OCI-LY3 (cell line): ENCODE measurements around the gene NCOA1.
A peak's percentile ranks its signal among the peaks of the same experiment; 100 is the strongest.

ENCODE experiments used
- H2AFZ ChIP-seq: fragments of 200-600, 300-600 bp; shearing (Covaris generic); 2 replicates; pipeline ENCODE4 v1.6.0; 2014; ENCODE audit warnings: antibody characterized with exemption, low read depth, low read length
- H3K27ac ChIP-seq: fragments of 200-600, 300-600 bp; sonication (generic); 2 replicates; pipeline ENCODE4 v1.5.1; 2014; ENCODE audit warnings: mild to moderate bottlenecking, low read length, moderate library complexity, mixed read lengths
- H3K27me3 ChIP-seq: fragments of 200-600, 300-600 bp; sonication (generic); 2 replicates; pipeline ENCODE4 v1.6.1; 2014; ENCODE audit warnings: low read depth, low read length, mixed read lengths
- H3K36me3 ChIP-seq: fragments of 200-600, 300-600 bp; sonication (generic); replicated peaks from 2 replicates; pipeline ENCODE3; 2014; ENCODE audit warnings: low read depth, low read length, mixed read lengths
- H3K4me1 ChIP-seq: fragments of 300-600, 200-600 bp; sonication (generic); 2 replicates; pipeline ENCODE4 v1.6.1; 2014; ENCODE audit warnings: low read length, mixed read lengths
- H3K4me2 ChIP-seq: fragments of 200-600, 300-600 bp; sonication (generic); 2 replicates; pipeline ENCODE4 v1.6.1; 2014; ENCODE audit warnings: low read length, mixed read lengths
- H3K4me3 ChIP-seq: fragments of 300-600, 200-600 bp; sonication (generic); 2 replicates; pipeline ENCODE4 v1.5.1; 2014; ENCODE audit warnings: antibody characterized with exemption, mild to moderate bottlenecking, low read length, moderate library complexity
- H3K79me2 ChIP-seq: fragments of 300-600, 200-600 bp; shearing (Covaris generic); 2 replicates; pipeline ENCODE4 v1.6.1; 2014; ENCODE audit warnings: mild to moderate bottlenecking, low read length, mixed read lengths
- H3K9ac ChIP-seq: fragments of 300-600, 200-600 bp; shearing (Covaris generic); 2 replicates; pipeline ENCODE4 v1.6.0; 2014; ENCODE audit warnings: mild to moderate bottlenecking, low read length, moderate library complexity
- H3K9me3 ChIP-seq: fragments of 200-600, 300-600 bp; shearing (Covaris generic); 2 replicates; pipeline ENCODE4 v1.6.1; 2014; ENCODE audit warnings: low read length, mixed read lengths; ENCODE audit not compliant: insufficient read depth
- H4K20me1 ChIP-seq: fragments of 200-600, 300-600 bp; sonication (generic); 2 replicates; pipeline ENCODE4 v1.6.1; 2016; ENCODE audit warnings: low read length, mixed read lengths; ENCODE audit not compliant: insufficient read depth
- EZH2phosphoT487 ChIP-seq: fragments of 200-600 bp; shearing (Covaris generic); IDR thresholded peaks from 2 replicates; pipeline ENCODE4 v1.6.1; 2018; ENCODE audit warnings: antibody characterized with exemption, mixed run types, low read depth
- TF ChIP-seq, protein P1 (sequence below): fragments of 200-600, 300-600 bp; sonication (generic); IDR thresholded peaks from 2 replicates; pipeline ENCODE4 v1.5.1; 2014; ENCODE audit warnings: antibody characterized with exemption, low read length, low read depth

The NCOA1 gene

DNA sequence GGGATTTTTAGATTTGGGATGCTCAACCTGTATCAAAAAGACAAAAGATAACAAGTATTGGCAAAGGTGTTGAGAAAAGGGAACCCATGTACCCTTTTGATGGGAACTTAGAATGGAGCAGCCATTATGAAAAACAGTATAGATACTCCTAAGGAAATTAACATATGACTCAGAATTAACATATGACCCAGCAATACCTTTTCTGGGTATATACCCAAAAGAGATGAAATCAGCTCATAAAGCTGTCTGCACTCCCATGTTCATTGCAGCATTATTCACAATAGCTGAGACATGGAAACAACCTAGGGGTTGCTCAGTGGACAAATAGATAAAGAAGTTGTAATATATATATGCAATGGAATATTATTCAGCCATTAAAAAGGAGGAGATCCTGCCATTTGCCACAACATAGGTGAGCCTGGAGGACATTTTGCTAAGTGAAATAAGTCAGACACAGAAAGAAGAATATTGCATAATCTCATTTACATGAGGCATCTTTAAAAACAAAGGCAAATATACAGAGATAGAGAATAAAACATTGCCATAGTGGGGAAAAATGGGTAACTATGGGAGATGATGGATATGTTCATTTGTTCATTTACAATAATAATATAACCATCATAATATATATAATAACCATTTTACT is 160.1 kb downstream of the NCOA1 start:
- Histone ChIP-seq H2AFZ (no peak overlapping the region), H3K27me3 (no peaks in the 10 kb centered on the region), H3K4me3 (no peak overlapping the region), H3K27ac (no peak overlapping the region), H3K9me3 (no peaks in the 10 kb centered on the region), H3K4me2 (no peak overlapping the region), H3K9ac (no peak overlapping the region), H3K36me3 (no peaks in the 10 kb centered on the region), H4K20me1 (no peaks in the 10 kb centered on the region), H3K79me2 (no peaks in the 10 kb centered on the region), H3K4me1 (peaks cover 22% of the 10 kb centered on the region)
- TF ChIP-seq EZH2phosphoT487 = no peak
- TF ChIP-seq, protein P1, sequence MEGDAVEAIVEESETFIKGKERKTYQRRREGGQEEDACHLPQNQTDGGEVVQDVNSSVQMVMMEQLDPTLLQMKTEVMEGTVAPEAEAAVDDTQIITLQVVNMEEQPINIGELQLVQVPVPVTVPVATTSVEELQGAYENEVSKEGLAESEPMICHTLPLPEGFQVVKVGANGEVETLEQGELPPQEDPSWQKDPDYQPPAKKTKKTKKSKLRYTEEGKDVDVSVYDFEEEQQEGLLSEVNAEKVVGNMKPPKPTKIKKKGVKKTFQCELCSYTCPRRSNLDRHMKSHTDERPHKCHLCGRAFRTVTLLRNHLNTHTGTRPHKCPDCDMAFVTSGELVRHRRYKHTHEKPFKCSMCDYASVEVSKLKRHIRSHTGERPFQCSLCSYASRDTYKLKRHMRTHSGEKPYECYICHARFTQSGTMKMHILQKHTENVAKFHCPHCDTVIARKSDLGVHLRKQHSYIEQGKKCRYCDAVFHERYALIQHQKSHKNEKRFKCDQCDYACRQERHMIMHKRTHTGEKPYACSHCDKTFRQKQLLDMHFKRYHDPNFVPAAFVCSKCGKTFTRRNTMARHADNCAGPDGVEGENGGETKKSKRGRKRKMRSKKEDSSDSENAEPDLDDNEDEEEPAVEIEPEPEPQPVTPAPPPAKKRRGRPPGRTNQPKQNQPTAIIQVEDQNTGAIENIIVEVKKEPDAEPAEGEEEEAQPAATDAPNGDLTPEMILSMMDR = no peak

DNA sequence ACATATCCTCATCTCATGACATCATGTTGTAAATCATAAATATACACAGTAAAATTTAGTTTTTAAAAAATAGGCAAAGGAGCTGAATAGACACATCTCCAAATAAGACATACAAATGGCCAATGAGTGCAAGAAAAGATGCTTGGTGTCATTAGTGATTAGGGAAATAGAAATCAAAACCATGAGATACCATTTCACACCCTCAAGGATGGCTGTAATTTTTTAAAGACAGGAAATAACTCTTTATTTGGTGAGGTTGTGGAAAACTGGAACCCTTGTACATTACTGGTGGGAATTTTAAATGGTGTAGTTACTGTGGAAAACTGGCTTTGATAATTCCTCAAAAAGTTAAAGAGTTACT is 160.6 kb downstream of the NCOA1 start:
- H3K27ac ChIP-seq = peak overlapping the region; percentile 52
- no peak overlapping the region for H3K9ac ChIP-seq
- H3K79me2 ChIP-seq = no peaks in the 10 kb centered on the region
- no peaks in the 10 kb centered on the region for H3K27me3 ChIP-seq
- H4K20me1 ChIP-seq = no peaks in the 10 kb centered on the region
- no peaks in the 10 kb centered on the region for H3K36me3 ChIP-seq
- no peak for TF ChIP-seq EZH2phosphoT487
- TF ChIP-seq, protein P1 = no peak
- 0 out of 2 replicates have a peak overlapping the region, but pooled peaks have one; percentile 59 for H3K4me2 ChIP-seq
- no peaks in the 10 kb centered on the region for H3K9me3 ChIP-seq
- no peak overlapping the region for H3K4me3 ChIP-seq
- H2AFZ ChIP-seq = no peak overlapping the region
- peaks cover 27% of the 10 kb centered on the region for H3K4me1 ChIP-seq

DNA sequence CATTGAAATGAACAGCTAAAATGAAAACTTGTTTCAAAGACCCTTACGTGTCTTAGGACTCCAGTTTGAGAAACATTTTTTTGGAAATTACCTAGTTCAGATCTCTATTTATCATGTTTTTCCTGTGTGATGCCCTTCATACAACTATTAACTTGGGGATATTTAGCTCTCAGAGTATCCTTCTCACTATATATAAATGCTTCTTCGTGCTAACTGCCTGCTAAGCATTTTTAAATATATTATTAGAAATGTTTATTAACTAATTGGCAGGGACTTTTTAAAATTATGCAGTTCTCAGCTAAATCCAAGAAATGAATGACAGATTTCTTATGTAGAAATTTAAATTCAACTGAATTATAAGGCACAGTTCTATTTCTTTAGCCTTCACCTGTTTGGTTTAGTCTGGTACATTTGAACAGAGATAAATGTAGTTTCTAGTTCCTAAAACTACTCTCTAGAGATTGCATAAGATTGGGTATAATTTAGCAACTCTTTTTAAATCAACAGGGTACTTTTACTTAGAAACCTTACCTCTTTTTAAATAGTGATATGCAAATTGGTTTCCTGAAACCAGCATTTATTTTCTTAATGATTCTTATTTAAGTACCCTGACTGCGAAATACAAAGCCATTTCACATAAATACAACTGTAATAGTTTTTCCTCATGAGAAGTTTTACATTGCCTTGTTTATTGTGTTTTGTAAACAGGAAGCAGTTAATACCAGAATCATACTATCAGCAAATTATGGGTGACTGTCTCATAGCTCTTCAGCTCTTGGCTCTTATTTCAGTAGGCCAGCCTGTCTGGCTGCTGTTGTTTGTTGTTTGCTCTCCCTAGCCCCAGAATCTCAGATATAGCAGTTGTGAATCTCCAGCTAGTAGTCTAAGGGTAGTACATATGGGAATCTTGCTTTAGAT is 161.5 kb downstream of the NCOA1 start:
- no peaks in the 10 kb centered on the region for H4K20me1 ChIP-seq
- H3K9me3 ChIP-seq = no peaks in the 10 kb centered on the region
- H3K27ac ChIP-seq = peak overlapping the region; percentile 52
- peaks cover 27% of the 10 kb centered on the region for H3K4me1 ChIP-seq
- no peak overlapping the region for H2AFZ ChIP-seq
- no peak overlapping the region for H3K4me3 ChIP-seq
- no peak overlapping the region; the same call in 1 of the 2 replicates for H3K9ac ChIP-seq
- no peaks in the 10 kb centered on the region for H3K27me3 ChIP-seq
- H3K36me3 ChIP-seq = no peaks in the 10 kb centered on the region
- peak overlapping the region; percentile 59 for H3K4me2 ChIP-seq
- no peak for TF ChIP-seq EZH2phosphoT487
- TF ChIP-seq, protein P1 = no peak
- H3K79me2 ChIP-seq = no peaks in the 10 kb centered on the region

DNA sequence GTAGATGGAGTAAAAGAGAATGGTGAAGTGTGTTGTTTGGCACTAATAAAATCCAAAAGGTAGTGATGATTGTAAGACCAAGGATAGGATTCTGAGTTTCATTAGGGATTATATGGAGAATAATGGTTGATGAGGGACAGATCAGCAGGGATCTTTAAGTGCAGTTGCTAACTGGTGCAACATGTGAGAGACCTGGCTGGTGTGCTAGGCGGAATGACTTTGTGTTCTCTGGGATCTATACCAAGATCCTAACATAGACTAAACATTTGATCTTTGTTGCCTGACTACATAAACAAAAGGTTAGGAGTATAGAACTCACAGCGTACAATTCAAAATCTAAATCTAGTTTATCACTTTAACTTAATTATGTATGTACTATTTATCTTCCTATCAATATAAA is 166.8 kb downstream of the NCOA1 start:
- no peak overlapping the region for H3K4me2 ChIP-seq
- H3K4me1 ChIP-seq = peaks cover 15% of the 10 kb centered on the region
- no peaks in the 10 kb centered on the region for H3K79me2 ChIP-seq
- no peak for TF ChIP-seq EZH2phosphoT487
- TF ChIP-seq, protein P1 = no peak
- H3K27me3 ChIP-seq = no peaks in the 10 kb centered on the region
- no peaks in the 10 kb centered on the region for H3K36me3 ChIP-seq
- no peaks in the 10 kb centered on the region for H3K9me3 ChIP-seq
- no peak overlapping the region for H3K4me3 ChIP-seq
- no peaks in the 10 kb centered on the region for H4K20me1 ChIP-seq
- H2AFZ ChIP-seq = no peak overlapping the region
- no peak overlapping the region for H3K9ac ChIP-seq
- no peak overlapping the region for H3K27ac ChIP-seq
